K562 (cell line): Measurements from ENCODE around the gene RNF144A. TPM values are rescaled to one million over a fixed set of nuclear protein-coding genes. Genes with fewer than 3 reads are reported as not detected.

Source experiments
- ATAC-seq: fragments of 200-7000 bp; cut with Tn5 transposase; 3 replicates; pipeline ENCODE4 v1.9.1; 2020; ENCODE audit warnings: moderate library complexity
- BruUV-seq: library from RNA; stranded (reverse); fragments of 400-500 nt; replicated peaks from 2 replicates; lab custom pipeline; 2021; lab: Mats Ljungman, UMichigan
- CTCF ChIA-PET: fragments of 300-600 bp; formaldehyde crosslinking; extraction: SDS; loops from one replicate; lab custom pipeline; 2021; ENCODE audit warnings: low intra/inter-chr PET ratio; lab: Yijun Ruan, JAX
- POLR2A ChIA-PET: fragments of 300-600, 350-650 bp; sonication (Branson Sonifier 250); formaldehyde crosslinking; extraction: SDS; loops from one replicate; lab custom pipeline; 2021; ENCODE audit warnings: antibody characterized with exemption, inconsistent platforms; lab: Yijun Ruan, JAX
- DNase-seq, 4 experiments: peaks; one replicate each; pipeline versions ENCODE4 v3.0.0 to v3.0.0-alpha.2; 2011 to 2018; ENCODE audit warnings: low spot score in 3 of 4, mixed read lengths in 3 of 4; ENCODE audit errors: extremely low read depth in 1 of 4
- FAIRE-seq: peaks from 2 replicates; lab custom pipeline; 2011; peaks lifted over from hg19 to GRCh38; lab: Jason Lieb, UNC
- H2AFZ ChIP-seq: 2 replicates; pipeline ENCODE4 v1.6.0; 2011; ENCODE audit warnings: low read depth, low read length, control low read depth, inconsistent platforms
- H3K27ac ChIP-seq: fragments of 200-600 bp; 3 replicates; pipeline ENCODE4 v1.8.0; 2011; ENCODE audit warnings: low read depth, mild to moderate bottlenecking, control low read depth, inconsistent platforms, low read length, moderate library complexity, mixed read lengths; ENCODE audit errors: extremely low read depth
- H3K27me3 ChIP-seq, 2 experiments: fragments of 300-600 bp in 1 of 2; 2 replicates in 1 of 2; 3 replicates in 1 of 2; pipeline versions ENCODE4 v1.6.0 to v1.8.0; 2011; ENCODE audit warnings: inconsistent platforms in 2 of 2, low read length in 2 of 2, mild to moderate bottlenecking in 1 of 2, mixed read lengths in 1 of 2, moderate library complexity in 1 of 2; ENCODE audit not compliant: control insufficient read depth in 2 of 2, insufficient read depth in 2 of 2
- H3K36me3 ChIP-seq: fragments of 300-600 bp; 3 replicates; pipeline ENCODE4 v1.8.0; 2011; ENCODE audit warnings: mild to moderate bottlenecking, low read length, inconsistent platforms; ENCODE audit not compliant: control insufficient read depth, insufficient read depth
- H3K4me1 ChIP-seq, 2 experiments: fragments of 200-600 bp in 1 of 2; replicated peaks in 1 of 2; 2 replicates in 1 of 2; 3 replicates in 1 of 2; pipeline versions ENCODE4 v1.5.1 to v1.8.0; 2011; ENCODE audit warnings: inconsistent platforms in 2 of 2, low read length in 2 of 2, mild to moderate bottlenecking in 1 of 2, mixed read lengths in 1 of 2, moderate library complexity in 1 of 2; ENCODE audit not compliant: control insufficient read depth in 2 of 2, insufficient read depth in 2 of 2
- H3K4me2 ChIP-seq: 2 replicates; pipeline ENCODE4 v1.6.1; 2011; ENCODE audit warnings: low read length, control low read depth, inconsistent platforms, mixed read lengths; ENCODE audit not compliant: insufficient read depth
- H3K4me3 ChIP-seq: fragments of 200-600 bp; sonication (generic), shearing (Covaris generic); 2 replicates; pipeline ENCODE4 v1.5.1; 2016; ENCODE audit warnings: control low read depth, inconsistent platforms
- H3K79me2 ChIP-seq: fragments of 200-600 bp; 3 replicates; pipeline ENCODE4 v1.8.0; 2011; ENCODE audit warnings: low read length, inconsistent platforms; ENCODE audit not compliant: control insufficient read depth, insufficient read depth
- H3K9ac ChIP-seq, 2 experiments: 2 replicates each; pipeline versions ENCODE4 v1.6.0 to v1.6.1; 2011; ENCODE audit warnings: low read depth in 2 of 2, low read length in 2 of 2, control low read depth in 1 of 2, inconsistent platforms in 1 of 2, mild to moderate bottlenecking in 1 of 2, mixed read lengths in 1 of 2; ENCODE audit not compliant: insufficient read depth in 1 of 2
- H3K9me1 ChIP-seq: one replicate; pipeline ENCODE4 v1.6.0; 2011; ENCODE audit warnings: inconsistent platforms, mild to moderate bottlenecking, low read length, moderate library complexity; ENCODE audit not compliant: control insufficient read depth, insufficient read depth
- H3K9me3 ChIP-seq: replicated peaks from 2 replicates; pipeline ENCODE4 v1.5.1; 2011; ENCODE audit warnings: low read depth, low read length, inconsistent platforms; ENCODE audit not compliant: control insufficient read depth, insufficient read depth
- H4K20me1 ChIP-seq: replicated peaks from 2 replicates; pipeline ENCODE4 v1.6.1; 2011; ENCODE audit warnings: low read length, inconsistent platforms, mixed read lengths; ENCODE audit not compliant: control insufficient read depth, insufficient read depth
- EHMT2 ChIP-seq: fragments of 450-650 bp; IDR thresholded peaks from 2 replicates; pipeline ENCODE4 v1.6.1; 2018; ENCODE audit warnings: antibody characterized with exemption
- HSF4 ChIP-seq: fragments of 250-450 bp; sonication (Bioruptor Pico); IDR thresholded peaks from 2 replicates; pipeline ENCODE4 v2.1.2; 2022; ENCODE audit warnings: mild to moderate bottlenecking, moderate library complexity, borderline replicate concordance
- NR2C2 ChIP-seq, 2 experiments: fragments of 200-800 bp in 1 of 2; sonication (Bioruptor generic) in 1 of 2; sonication (generic) in 1 of 2; formaldehyde crosslinking in 1 of 2; IDR thresholded peaks; 2 replicates each; pipeline versions ENCODE4 v1.6.1 to v1.8.0; 2016 to 2022; ENCODE audit warnings: mild to moderate bottlenecking in 1 of 2, missing compliant biosample characterization in 1 of 2, missing genetic modification characterization in 1 of 2, missing genetic modification reagents in 1 of 2
- SAP30 ChIP-seq: fragments of 200-600 bp; sonication (generic); IDR thresholded peaks from 2 replicates; pipeline ENCODE4 v1.6.1; 2012; ENCODE audit warnings: borderline replicate concordance, low read depth, mild to moderate bottlenecking, moderate library complexity, low read length, control low read depth, inconsistent platforms; ENCODE audit not compliant: insufficient read depth, poor library complexity, severe bottlenecking
- ZNF444 ChIP-seq: fragments of 250-450 bp; sonication (Bioruptor Pico); IDR thresholded peaks from 2 replicates; pipeline ENCODE4 v1.4.0; 2020; ENCODE audit warnings: mild to moderate bottlenecking, moderate library complexity
- ZNF766 ChIP-seq: fragments of 200-800 bp; sonication (Bioruptor generic); conservative IDR thresholded peaks from 2 replicates; pipeline ENCODE4 v1.6.1; 2016; ENCODE audit warnings: missing genetic modification characterization, missing compliant biosample characterization
- WGBS: fragments of 100-300 bp; shearing (Covaris generic); methylation state at CpG from one replicate; pipeline ENCODE4 v1.1.6; 2016; ENCODE audit warnings: low coverage, mixed read lengths; ENCODE audit not compliant: insufficient coverage; ENCODE audit errors: missing lambda C conversion rate; 5-methylcytosine and 5-hydroxymethylcytosine counted together
- in situ Hi-C: fragments of 300-500 bp; cut with MboI; formaldehyde crosslinking; loops from 4 replicates; pipeline ENCODE4 v1.15.0; 2018; ENCODE audit warnings: inconsistent platforms, mixed read lengths
- intact Hi-C: fragments of 100-400 bp; cut with micrococcal nuclease; formaldehyde crosslinking; loops from 2 replicates; pipeline ENCODE4 v1.14.2; 2022
- polyA plus RNA-seq, 8 experiments: library from polyadenylated mRNA; depleted of rRNA in 4 of 8; stranded (reverse) in 5 of 8; unstranded in 3 of 8; fragments of >200 nt; fragmentation: Nextera tagmentation in 2 of 8; fragmentation: Illumina TruSeq in 1 of 8; extraction: Ambion mirVana in 2 of 8; extraction: Trizol in 1 of 8; gene quantifications; 2 replicates each; pipeline versions ENCODE4 v1.2.1 to v1.2.3, GENCODE V29; 2011 to 2014; ENCODE audit warnings: inconsistent platforms in 1 of 8, missing spikeins in 1 of 8
- total RNA-seq, 7 experiments: library from RNA; depleted of rRNA in 6 of 7; stranded (reverse); fragments of >200 nt in 6 of 7; fragmentation: Illumina TruSeq in 2 of 7; extraction: Trizol in 2 of 7; gene quantifications; 2 replicates each; pipeline versions ENCODE4 v1.2.1 to v1.2.3, GENCODE V29; 2011 to 2021; ENCODE audit warnings: low replicate concordance in 1 of 7

Gene RNF144A
- total and polyA plus RNA-seq, 9 of the 15 experiments (the other 6 are each of a cell fraction or from before 2014, with no cell fraction given) = 0.96 to 11.3 (median 6.2) TPM

- H4K20me1 ChIP-seq = no peaks in the 10 kb centered on the region
- H3K36me3 ChIP-seq = no peaks in the 10 kb centered on the region
- in situ Hi-C loops (no loop called here), intact Hi-C loops (loop anchor here (5.0 kb wide), 1 partner anchor 167 kb away; no protein-coding TSS in a partner anchor)
- ATAC-seq = no peak
- 0 out of 5 replicates have a peak, but pooled peaks cover 0 to 4% of the 10 kb centered on the region in 2 experiments for H3K27me3 ChIP-seq
- no peak overlapping the region for H3K27ac ChIP-seq
- TF ChIP-seq NR2C2 (CRISPR knock-in tag; IDR thresholded peaks at IDR 0.05) = no peak
- no peak for TF ChIP-seq NR2C2 (tag; IDR thresholded peaks at IDR 0.05)
- no peak for TF ChIP-seq SAP30
- TF ChIP-seq ZNF766 (CRISPR knock-in tag) = no peak
- FAIRE-seq = no peak
- no peak overlapping the region for H3K4me3 ChIP-seq
- H3K9ac ChIP-seq = no peak overlapping the region
- ChIA-PET POLR2A (interaction anchor here (0.8 to 1.5 kb wide), 3 partner anchors 9 to 31 kb away, joined by 3 to 4 read pairs (median 3); no protein-coding TSS in a partner anchor), CTCF (no interaction called here)
- no peak for DNase-seq
- no peak overlapping the region for H3K4me2 ChIP-seq
- H3K4me1 ChIP-seq = peaks cover 12 to 26% of the 10 kb centered on the region in 2 experiments
- no peaks in the 10 kb centered on the region for H3K9me1 ChIP-seq
- BruUV-seq = no TSS peak
- no peaks in the 10 kb centered on the region for H3K9me3 ChIP-seq
- H3K79me2 ChIP-seq = no peaks in the 10 kb centered on the region
- no peak overlapping the region for H2AFZ ChIP-seq
- 84% methylated on average over 3 of the region's 3 CpGs for WGBS
These were observed 2.4 kb upstream of the RNF144A start for GRCh38 chr2:6914828-6915227.

GRCh38 chr2:6915399-6915798, 1.8 kb upstream of the RNF144A start:
- TF ChIP-seq ZNF444 (no peak), HSF4 (CRISPR knock-in tag) (no peak), EHMT2 (no peak)
- 66% methylated on average over 2 of the region's 2 CpGs for WGBS
- Histone ChIP-seq H3K4me1 (peaks cover 6 to 20% of the 10 kb centered on the region in 2 experiments), H4K20me1 (no peaks in the 10 kb centered on the region), H2AFZ (no peak overlapping the region), H3K9me3 (no peaks in the 10 kb centered on the region), H3K9ac (no peak overlapping the region), H3K9me1 (no peaks in the 10 kb centered on the region), H3K27ac (no peak overlapping the region), H3K4me2 (no peak overlapping the region), H3K79me2 (no peaks in the 10 kb centered on the region), H3K4me3 (no peak overlapping the region), H3K36me3 (no peaks in the 10 kb centered on the region), H3K27me3 (0 out of 5 replicates have a peak, but pooled peaks cover 0 to 4% of the 10 kb centered on the region in 2 experiments)
- ATAC-seq = no peak
- no peak for DNase-seq
- intact Hi-C loops (loop anchor here (5.0 kb wide), 1 partner anchor 167 kb away; no protein-coding TSS in a partner anchor), in situ Hi-C loops (no loop called here)
- no TSS peak for BruUV-seq
- CTCF ChIA-PET = no interaction called here
- FAIRE-seq = no peak
- POLR2A ChIA-PET = interaction anchor here (1.1 to 1.5 kb wide), 4 partner anchors 10 to 21 kb away, joined by 3 to 5 read pairs (median 4); no protein-coding TSS in a partner anchor
